ENCODE measurements around the gene DCBLD1. TPM values are rescaled to one million over a fixed set of nuclear protein-coding genes. Genes with fewer than 3 reads are reported as not detected.

DCBLD1 gene
- total and polyA plus RNA-seq, 2 of the 4 experiments (the other 2 are of a cell fraction), result 21.1 to 27.8 TPM

- Histone ChIP-seq H4K91ac (ENCODE audit: insufficient read depth, low read depth, low read length) (no peak overlapping the region), H2BK120ac (ENCODE audit: low read depth, low read length) (no peak overlapping the region), H2BK20ac (ENCODE audit: low read depth, low read length) (no peak overlapping the region), H3K4me1 (ENCODE audit: control insufficient read depth, insufficient read depth, low read length) (0 out of 2 replicates have a peak, but pooled peaks cover 2% of the 10 kb centered on the region), H2AFZ (replicated peaks; ENCODE audit: low read length, poor library complexity) (no peak overlapping the region), H3K27ac (ENCODE audit: insufficient read depth, low read length) (no peak overlapping the region), H2AK9ac (replicated peaks; ENCODE audit: low read depth, low read length, poor library complexity) (no peak overlapping the region), H3K9ac (ENCODE audit: low read depth, low read length) (no peak overlapping the region), H2BK5ac (ENCODE audit: low read depth, low read length, poor library complexity, severe bottlenecking) (no peak overlapping the region), H3K36me3 (ENCODE audit: control insufficient read depth, insufficient read depth, low read length) (peaks cover 8% of the 10 kb centered on the region), H3K4ac (ENCODE audit: low read depth, low read length) (no peak overlapping the region), H3K18ac (ENCODE audit: low read depth, low read length) (no peak overlapping the region), H3K14ac (replicated peaks; ENCODE audit: low read depth, low read length) (no peak overlapping the region), H4K5ac (ENCODE audit: low read depth, low read length) (no peak overlapping the region), H3K9me3 (ENCODE audit: control insufficient read depth, insufficient read depth, low read length) (no peaks in the 10 kb centered on the region), H2AK5ac (ENCODE audit: low read depth, low read length) (no peak overlapping the region), H2BK15ac (ENCODE audit: low read depth, low read length) (no peak overlapping the region), H3K4me2 (ENCODE audit: low read depth, low read length) (no peak overlapping the region), H4K20me1 (ENCODE audit: insufficient read depth, low read length) (peaks cover 28% of the 10 kb centered on the region; the same call in 1 of the 2 replicates), H3K9me1 (ENCODE audit: insufficient read depth, low read length) (no peaks in the 10 kb centered on the region; the same call in 1 of the 2 replicates), H4K8ac (ENCODE audit: low read depth in 2 of 2, low read length in 2 of 2) (no peak overlapping the region), H3K79me1 (ENCODE audit: low read depth in 1 of 2, low read length in 2 of 2) (peaks cover 3 to 48% of the 10 kb centered on the region in 2 experiments), H3K27me3 (ENCODE audit: control insufficient read depth, insufficient read depth, low read length) (no peaks in the 10 kb centered on the region), H3K23ac (ENCODE audit: low read depth, low read length) (no peak overlapping the region), H3K56ac (ENCODE audit: extremely low read depth, insufficient read depth, low read length) (no peak overlapping the region), H3K4me3 (ENCODE audit: insufficient read depth, low read depth, low read length) (no peak overlapping the region)
- in situ Hi-C loops (cut with MboI; ENCODE audit: low sequenced_read_pairs), result no loop called here
- ATAC-seq (ENCODE audit: low read depth), result no peak
- CTCF ChIA-PET, result no interaction called here
- no TSS peak for BruUV-seq (replicated peaks)
- dilution Hi-C loops (cut with HindIII; ENCODE audit: low sequenced_read_pairs, unreplicated experiment), result no loop called here
- POLR2A ChIA-PET (ENCODE audit: unreplicated experiment), result no interaction called here
- DNase-seq, result no peak
- intact Hi-C loops (cut with micrococcal nuclease), result no loop called here
- WGBS, 2 experiments (ENCODE audit: extremely low coverage in 2 of 2, insufficient read length in 1 of 2), result no CpG with 5 or more reads among the region's 2 CpGs
- TF ChIP-seq SMC3 (IDR thresholded peaks at IDR 0.05; ENCODE audit: low read depth, low read length), result no peak
- TF ChIP-seq MXI1 (IDR thresholded peaks at IDR 0.05; ENCODE audit: borderline replicate concordance, low read depth, low read length), result no peak
- TF ChIP-seq BHLHE40 (IDR thresholded peaks at IDR 0.05; ENCODE audit: low read depth, low read length), result no peak
- no peak for TF ChIP-seq RFX5 (IDR thresholded peaks at IDR 0.05; ENCODE audit: low read depth, low read length)
- no peak for TF ChIP-seq RAD21 (IDR thresholded peaks at IDR 0.05; ENCODE audit: low read length)
- TF ChIP-seq POLR2A (IDR thresholded peaks at IDR 0.05; ENCODE audit: low read depth, low read length), result no peak
- TF ChIP-seq NFE2L2 (IDR thresholded peaks at IDR 0.05; ENCODE audit: low read depth, low read length), result no peak
- TF ChIP-seq, protein P1, sequence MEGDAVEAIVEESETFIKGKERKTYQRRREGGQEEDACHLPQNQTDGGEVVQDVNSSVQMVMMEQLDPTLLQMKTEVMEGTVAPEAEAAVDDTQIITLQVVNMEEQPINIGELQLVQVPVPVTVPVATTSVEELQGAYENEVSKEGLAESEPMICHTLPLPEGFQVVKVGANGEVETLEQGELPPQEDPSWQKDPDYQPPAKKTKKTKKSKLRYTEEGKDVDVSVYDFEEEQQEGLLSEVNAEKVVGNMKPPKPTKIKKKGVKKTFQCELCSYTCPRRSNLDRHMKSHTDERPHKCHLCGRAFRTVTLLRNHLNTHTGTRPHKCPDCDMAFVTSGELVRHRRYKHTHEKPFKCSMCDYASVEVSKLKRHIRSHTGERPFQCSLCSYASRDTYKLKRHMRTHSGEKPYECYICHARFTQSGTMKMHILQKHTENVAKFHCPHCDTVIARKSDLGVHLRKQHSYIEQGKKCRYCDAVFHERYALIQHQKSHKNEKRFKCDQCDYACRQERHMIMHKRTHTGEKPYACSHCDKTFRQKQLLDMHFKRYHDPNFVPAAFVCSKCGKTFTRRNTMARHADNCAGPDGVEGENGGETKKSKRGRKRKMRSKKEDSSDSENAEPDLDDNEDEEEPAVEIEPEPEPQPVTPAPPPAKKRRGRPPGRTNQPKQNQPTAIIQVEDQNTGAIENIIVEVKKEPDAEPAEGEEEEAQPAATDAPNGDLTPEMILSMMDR (conservative IDR thresholded peaks at IDR 0.05; ENCODE audit: low read depth, low read length), result no peak
- no peak for TF ChIP-seq MAZ (IDR thresholded peaks at IDR 0.05; ENCODE audit: borderline replicate concordance, low read depth, low read length)
- TF ChIP-seq CHD1 (IDR thresholded peaks at IDR 0.05; ENCODE audit: low read depth, low read length), result no peak
- no peak for TF ChIP-seq FOS (IDR thresholded peaks at IDR 0.05; ENCODE audit: low read depth, low read length)
- TF ChIP-seq MAFK (IDR thresholded peaks at IDR 0.05; ENCODE audit: low read depth, low read length), result no peak
- no peak for TF ChIP-seq CEBPB (IDR thresholded peaks at IDR 0.05; ENCODE audit: low read depth, low read length)
- no peak for TF ChIP-seq USF2 (IDR thresholded peaks at IDR 0.05; ENCODE audit: low read depth, low read length)
- TF ChIP-seq ELK1 (IDR thresholded peaks at IDR 0.05; ENCODE audit: borderline replicate concordance, low read depth, low read length), result no peak
These were observed 112.8 kb downstream of the DCBLD1 start for GRCh38 chr6:117595099-117595923.
